C4-2B (cell line): ENCODE data around the gene BEND2.

ENCODE experiments used
- ZFX ChIP-seq: fragments of 450-650 bp; IDR thresholded peaks from 2 replicates; pipeline ENCODE4 v1.6.1; 2017
- TF ChIP-seq, protein P1 (sequence below): fragments of 450-650 bp; conservative IDR thresholded peaks from 2 replicates; pipeline ENCODE4 v1.5.1; 2017; ENCODE audit warnings: mild to moderate bottlenecking

DNA sequence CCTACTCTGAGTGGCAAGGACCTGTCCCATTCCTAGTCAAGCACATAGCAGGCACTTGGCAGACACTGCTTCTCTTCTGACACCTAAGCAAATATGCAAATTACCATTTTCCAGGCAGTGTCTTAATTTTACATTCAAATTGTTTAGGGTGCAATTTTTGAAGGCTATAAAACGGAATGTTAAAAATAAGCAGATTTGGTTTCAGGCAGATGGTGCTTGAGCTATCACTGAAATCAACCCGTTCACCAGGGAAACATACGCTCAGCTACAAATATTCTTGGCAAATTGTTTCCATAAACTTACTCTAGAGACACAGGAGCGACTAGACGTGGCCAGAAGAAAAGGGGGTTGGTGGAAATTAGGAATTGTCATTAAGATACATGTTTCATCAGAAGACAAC is 45.7 kb downstream of the BEND2 start:
- TF ChIP-seq, protein P1, sequence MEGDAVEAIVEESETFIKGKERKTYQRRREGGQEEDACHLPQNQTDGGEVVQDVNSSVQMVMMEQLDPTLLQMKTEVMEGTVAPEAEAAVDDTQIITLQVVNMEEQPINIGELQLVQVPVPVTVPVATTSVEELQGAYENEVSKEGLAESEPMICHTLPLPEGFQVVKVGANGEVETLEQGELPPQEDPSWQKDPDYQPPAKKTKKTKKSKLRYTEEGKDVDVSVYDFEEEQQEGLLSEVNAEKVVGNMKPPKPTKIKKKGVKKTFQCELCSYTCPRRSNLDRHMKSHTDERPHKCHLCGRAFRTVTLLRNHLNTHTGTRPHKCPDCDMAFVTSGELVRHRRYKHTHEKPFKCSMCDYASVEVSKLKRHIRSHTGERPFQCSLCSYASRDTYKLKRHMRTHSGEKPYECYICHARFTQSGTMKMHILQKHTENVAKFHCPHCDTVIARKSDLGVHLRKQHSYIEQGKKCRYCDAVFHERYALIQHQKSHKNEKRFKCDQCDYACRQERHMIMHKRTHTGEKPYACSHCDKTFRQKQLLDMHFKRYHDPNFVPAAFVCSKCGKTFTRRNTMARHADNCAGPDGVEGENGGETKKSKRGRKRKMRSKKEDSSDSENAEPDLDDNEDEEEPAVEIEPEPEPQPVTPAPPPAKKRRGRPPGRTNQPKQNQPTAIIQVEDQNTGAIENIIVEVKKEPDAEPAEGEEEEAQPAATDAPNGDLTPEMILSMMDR: no peak
- TF ChIP-seq ZFX: no peak
